GM21717 (cell line): Measurements from ENCODE around the gene DCDC2C.
"Not testable (repeated sequence)": the region's sequence is repeated elsewhere in the genome, so short reads cannot be mapped to it uniquely, and the experiment has no call there.

ENCODE experiments used
- ATAC-seq: cut with Tn5 transposase; IDR thresholded peaks from one replicate; pipeline ENCODE4 v1.9.1; 2021; ENCODE audit warnings: mild to moderate bottlenecking, moderate library complexity; ENCODE audit not compliant: unreplicated experiment

The DCDC2C gene

DNA sequence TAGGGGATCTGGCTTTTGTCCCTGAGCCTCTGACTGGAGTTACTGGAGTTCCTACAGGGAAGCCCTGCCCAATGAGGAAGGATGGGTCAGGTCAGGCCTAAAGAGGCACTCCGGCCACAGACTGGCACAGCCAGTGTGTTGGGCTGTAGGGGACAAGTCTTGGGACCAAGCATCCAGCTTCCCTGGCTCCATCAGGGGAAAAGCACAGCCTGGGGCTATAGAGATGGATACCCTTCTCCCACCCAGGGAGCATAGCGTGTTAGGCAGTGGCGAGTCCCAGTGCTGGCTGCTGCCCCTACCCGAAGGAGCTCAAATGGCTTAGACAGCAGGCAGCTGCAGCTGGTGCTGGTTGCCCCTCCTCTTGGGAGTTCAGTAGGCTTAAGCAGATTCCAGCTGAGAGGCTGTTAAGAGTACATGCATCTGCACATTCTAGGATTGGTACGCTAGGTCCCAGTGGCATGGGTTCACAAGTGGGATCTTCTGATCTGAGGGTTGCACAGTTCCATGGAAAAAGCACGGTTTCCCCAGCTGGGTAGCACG, 111.4 kb downstream of the DCDC2C start:
- no peak for ATAC-seq

GRCh38 chr2:3817144-3817543, 113.8 kb downstream of the DCDC2C start:
- not testable (repeated sequence) for ATAC-seq

GRCh38 chr2:3823748-3824147, 120.4 kb downstream of the DCDC2C start:
- no peak for ATAC-seq

DNA sequence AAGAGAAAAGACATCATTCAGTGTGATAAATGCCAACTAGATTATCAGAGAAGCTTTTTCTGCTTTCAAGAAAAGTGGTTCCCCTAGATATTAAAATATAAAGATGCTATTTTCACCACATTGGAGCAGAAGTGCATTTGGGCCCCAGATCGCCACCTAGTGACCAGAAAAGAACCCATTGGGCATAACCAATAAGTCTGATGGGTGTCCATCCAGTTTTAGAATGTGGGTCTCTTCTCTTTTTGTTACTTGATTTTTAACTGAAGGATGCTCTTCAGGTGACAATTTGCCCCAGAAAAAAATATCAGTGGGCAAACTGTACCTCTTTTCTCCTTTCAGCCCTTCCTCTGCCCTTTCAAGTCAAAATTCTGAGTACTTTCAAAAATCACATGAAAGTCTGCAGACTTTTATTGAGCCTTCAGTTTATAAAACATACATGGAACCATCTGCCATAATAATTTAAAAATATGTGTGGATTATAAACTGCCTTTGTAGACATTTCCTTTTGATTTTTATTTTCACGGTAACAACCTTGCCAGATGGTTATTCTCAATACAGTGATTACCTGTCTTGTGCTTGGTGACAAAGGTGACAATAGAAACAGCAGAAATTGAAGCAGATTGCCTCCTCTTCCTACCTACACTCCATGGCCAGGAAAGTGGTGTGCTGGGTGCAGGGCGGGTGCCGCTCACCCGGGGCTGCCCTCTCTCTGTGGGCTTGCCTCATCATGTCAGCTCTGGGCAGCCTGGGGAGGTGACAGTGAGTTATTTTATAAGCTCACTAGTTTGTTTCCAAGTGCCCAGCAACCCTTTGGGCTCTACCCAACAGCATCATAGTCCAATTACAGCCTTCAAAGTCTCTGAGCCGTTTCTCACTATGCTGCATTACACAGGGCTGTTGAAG, 124.5 kb downstream of the DCDC2C start:
- ATAC-seq = no peak

DNA sequence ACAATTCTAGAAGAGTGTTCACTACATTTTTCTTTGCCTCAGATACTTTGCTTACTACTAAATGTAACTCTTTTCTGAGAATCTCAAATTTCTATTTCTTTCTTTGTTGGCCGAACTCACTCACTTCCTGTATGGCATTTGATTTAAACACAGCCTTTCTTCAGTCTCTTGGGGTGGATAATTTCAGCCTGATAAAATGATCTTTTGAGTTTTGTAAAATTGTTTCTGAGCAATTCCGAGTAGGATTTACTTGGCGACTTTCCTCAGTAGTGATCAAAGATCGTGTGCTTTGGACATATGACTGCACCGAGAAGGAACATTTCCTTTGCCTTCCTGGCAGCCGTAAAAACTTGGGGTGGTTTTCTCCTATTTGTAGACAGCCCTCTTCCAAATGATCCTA, 127.4 kb downstream of the DCDC2C start:
- ATAC-seq = no peak

DNA sequence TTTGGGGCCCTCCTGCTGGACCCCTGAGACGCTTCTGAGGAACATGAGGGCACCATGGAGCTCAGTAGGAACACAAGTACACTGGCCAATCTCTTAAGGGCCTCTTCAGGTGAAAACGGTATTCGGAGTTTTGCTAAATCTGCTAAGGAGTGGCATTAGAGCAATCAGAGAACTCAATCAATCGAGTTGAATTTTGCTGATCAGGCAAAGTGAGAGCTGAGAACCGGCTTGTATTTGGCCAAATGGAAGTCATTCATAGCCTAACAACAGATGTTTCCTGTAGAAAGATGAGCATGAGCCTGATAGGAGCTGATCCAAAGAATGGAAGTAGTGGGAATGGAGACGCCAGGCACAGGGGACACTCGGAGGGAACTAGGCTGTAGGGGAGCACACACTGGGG, 133.7 kb downstream of the DCDC2C start:
- ATAC-seq = no peak

DNA sequence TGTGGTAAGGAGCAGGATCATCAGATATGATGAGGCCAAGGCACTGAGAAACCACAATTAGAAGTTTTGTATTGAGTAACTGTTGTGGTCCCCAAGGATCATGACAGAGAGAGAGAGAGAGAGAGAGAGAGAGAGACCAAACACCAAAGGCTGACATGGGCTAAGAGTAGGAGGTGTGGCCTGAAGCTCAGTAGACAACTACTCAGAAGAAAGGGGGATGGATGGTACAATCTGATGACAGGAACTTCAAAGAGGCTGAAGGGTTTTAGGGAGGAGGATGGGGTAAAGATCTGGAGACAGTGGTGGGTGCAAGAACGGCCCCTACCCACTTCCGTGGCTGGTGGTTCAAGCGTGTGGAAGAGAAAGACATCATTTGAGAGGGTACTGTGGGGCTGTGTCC, 135.0 kb downstream of the DCDC2C start:
- no peak for ATAC-seq

DNA sequence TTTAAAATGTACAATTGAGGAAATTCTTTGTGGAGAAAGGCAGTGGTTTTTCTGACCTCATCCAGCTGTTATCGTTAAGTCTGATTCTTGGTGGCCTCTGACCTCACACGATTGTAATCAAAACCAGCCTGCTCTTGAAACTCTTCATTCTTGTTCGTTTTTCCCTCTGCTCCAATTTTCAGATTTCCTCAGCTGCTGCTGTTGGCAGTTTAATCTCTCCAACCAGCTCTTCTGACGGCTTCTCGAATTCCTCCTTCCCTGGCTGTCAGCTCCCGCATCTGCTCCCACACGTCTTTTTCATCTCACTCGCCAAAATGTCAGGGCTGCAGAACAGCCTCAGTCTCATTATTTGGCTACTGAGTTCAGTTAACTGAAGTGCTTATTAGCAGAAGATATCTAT, 136.1 kb downstream of the DCDC2C start:
- no peak for ATAC-seq

- no peak for ATAC-seq
These were observed 137.3 kb downstream of the DCDC2C start for GRCh38 chr2:3840611-3841155.

DNA sequence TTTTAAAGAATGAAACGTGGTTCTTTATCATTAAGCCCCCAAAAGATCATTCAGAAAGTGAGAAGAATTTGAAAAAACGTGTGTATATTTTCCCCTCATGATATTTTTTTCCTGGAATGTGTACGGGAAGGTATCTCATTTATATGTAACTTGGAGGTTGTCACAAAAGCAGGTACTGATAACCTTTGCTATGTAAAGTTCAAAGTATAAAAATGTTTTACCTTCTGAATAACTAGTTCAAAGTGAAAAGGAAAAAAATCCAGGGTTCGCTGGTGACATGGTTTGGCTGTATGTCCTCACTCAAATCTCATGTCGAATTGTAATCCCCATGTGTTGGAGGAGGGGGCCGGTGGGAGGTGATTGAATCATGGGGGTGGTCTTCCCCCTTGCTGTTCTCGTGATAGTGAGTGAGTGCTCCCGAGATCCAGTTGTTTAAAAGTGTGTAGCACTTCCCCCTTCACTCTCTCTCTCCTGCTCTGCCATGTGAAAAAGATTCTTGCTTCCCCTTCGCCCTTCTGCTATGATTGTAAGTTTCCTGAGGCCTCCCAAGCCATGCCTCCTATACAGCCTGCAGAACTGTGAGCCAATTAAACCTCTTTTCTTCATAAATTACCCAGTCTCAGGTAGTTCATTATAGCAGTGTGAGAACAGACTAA, 144.2 kb downstream of the DCDC2C start:
- no peak for ATAC-seq

GRCh38 chr2:3848776-3849175, 145.4 kb downstream of the DCDC2C start:
- no peak for ATAC-seq

DNA sequence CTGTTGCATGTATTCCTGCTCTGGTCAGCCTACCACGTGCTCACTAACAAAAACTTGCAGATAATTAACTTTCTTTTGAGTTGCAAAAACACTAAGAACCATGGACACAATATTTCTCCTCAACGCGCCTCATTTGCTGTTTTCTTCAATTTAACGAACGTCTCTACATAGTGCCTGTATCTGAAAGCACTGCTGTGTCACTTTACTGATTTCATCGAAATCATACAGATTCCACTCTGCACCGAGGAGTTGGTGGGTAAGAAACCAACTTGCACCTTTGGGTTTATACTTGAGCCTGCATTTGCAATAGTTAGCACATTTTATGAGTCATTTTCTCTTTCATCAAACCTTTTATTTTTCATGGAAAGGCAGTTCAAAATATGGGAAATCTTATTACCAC, 145.8 kb downstream of the DCDC2C start:
- no peak for ATAC-seq

- ATAC-seq = no peak
These were observed 154.2 kb downstream of the DCDC2C start for GRCh38 chr2:3857576-3857975.

DNA sequence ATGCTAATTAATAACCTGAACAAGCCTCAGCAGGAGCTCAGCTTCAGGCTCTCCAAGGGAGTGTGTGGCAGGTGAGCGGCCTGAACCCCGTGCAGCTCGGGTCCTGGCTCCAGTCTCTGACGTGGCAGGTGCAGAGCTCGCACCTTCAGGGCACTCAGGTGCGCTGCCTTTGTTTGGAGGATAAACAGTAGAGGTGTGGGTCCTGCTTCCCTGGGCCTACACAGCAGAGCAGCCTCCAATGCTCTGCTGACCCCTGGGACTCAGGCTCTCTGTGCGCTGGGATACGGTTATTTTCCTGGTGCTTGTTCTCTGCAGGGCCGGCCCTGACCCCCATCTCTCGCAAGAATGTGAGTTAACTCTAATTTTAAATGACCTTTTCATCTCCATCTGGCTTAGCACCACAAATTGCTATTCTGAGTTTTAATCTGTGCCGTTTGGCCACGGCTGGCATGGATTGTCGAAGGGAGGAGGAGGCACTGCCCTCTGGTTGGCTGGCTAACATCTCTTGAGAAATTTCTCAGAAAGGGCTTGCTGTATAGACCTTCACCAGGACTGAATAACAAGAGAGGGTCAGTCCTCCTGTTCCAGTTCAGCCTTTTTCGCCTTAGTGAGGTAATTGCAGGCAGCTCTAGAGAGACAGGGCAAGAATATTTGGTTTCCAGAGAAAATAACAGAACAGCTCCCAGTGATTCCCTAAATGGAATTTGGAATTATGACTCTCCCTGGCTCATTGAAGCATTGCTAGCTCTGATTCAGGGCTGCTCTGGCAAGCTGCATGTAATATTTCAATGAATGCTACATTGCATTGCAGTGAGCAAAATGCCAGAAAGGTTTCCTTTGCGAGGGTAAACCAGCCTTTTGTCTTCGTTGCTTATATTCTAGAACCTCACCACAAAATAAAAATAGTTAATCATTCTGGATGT, 161.8 kb downstream of the DCDC2C start:
- no peak for ATAC-seq

DNA sequence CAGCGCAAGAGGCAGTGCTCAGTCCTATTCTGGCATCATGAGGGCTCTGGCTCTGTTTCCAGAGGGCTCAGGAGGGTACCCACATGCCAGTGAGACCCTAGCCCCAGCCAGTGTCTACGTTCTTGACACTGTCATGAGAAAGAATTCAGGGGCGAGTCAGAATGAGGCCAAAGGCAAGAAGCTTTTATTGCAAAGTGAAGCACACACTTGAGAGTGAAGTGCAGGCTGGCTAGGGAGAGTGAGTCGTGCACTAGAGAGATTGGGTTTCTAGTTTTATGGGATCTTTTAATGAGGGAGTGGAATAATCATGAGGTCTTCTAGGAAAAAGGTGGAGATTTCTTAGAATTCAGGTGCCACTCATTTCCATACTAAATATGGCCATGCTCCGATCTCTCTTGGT, 164.1 kb downstream of the DCDC2C start:
- no peak for ATAC-seq

DNA sequence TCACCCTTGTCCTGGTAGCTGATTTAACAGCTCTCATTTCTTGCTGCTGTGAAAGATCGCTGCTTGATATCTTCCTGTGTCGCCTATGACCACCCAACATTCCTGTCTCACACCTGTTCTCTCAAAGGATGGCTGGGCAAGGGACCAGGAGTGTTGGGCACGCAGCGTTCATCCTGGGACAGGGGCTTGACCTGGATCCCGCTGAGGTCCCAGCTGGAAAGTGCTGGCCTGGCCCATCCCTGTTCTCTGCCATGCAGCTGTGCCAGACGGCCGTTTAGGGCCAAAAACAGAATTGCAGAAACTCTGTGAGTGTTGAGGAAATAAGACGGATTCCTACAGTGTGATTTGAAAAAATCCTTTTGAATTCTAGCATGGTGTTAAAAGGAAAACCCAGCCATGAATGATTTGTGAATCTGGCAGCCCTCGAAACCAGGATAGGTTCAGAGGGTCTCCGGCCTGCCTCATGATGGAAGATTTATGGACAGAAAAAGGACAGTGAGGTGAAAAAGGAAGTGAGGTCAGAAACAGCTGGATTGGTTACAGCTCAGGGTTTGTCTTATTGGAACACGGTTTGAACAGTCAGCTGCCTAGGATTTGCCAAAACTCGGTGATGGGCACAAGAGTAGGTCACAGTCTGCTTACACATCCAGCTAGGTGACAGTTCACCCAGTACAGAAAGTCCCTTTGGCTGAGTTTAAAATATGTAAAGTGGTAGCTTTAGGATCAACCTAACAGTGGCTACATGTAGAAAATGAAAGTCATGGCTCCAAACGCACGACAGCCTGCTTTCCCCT, 164.8 kb downstream of the DCDC2C start:
- ATAC-seq = no peak

- no peak for ATAC-seq
These were observed 166.8 kb downstream of the DCDC2C start for GRCh38 chr2:3870222-3870621.

DNA sequence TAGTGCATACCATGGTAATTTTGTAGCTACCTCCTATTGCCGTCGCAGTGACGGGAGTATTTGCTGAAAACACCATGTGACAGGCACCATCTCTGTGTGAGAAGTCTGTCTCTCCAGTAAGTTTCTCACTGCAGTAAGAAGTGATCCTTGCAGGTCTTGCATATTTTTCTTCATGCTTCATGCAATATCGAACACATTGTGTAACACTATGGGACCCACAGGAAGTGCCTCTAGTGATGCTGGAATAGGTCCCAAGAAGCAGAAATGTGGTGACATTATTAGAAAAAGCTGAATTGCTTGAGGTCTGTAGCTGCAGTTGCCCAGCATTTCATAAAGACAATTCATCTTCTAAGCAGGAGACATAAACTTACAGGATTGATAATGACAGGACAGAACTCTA, 167.6 kb downstream of the DCDC2C start:
- ATAC-seq = no peak

GRCh38 chr2:3872451-3872850, 169.1 kb downstream of the DCDC2C start:
- no peak for ATAC-seq

GRCh38 chr2:3873899-3874298, 170.5 kb downstream of the DCDC2C start:
- no peak for ATAC-seq
